Caco-2 (cell line): ENCODE data around the gene MTRF1L. TPM values are rescaled to one million over a fixed set of nuclear protein-coding genes. Genes with fewer than 3 reads are reported as not detected.
A peak's percentile ranks its signal among the peaks of the same experiment; 100 is the strongest.

Experiments
- BruUV-seq: library from RNA; stranded (reverse); fragments of 400-500 nt; replicated peaks from 2 replicates; lab custom pipeline; 2021; lab: Mats Ljungman, UMichigan
- CTCF ChIA-PET: fragments of 300-600 bp; sonication (Branson Sonifier 250); formaldehyde crosslinking; loops from one replicate; lab custom pipeline; 2022; ENCODE audit warnings: antibody characterized with exemption; lab: Charles Lee
- POLR2A ChIA-PET: fragments of 300-600 bp; sonication (Branson Sonifier 250); formaldehyde crosslinking; loops from one replicate; lab custom pipeline; 2022; ENCODE audit warnings: antibody characterized with exemption; lab: Charles Lee
- DNase-seq, 2 experiments: peaks; one replicate each; pipeline versions ENCODE4 v3.0.0 to v3.0.0-alpha.2; 2020 to 2022
- H3K27me3 ChIP-seq: replicated peaks from 2 replicates; pipeline ENCODE4 v1.6.0; 2011; ENCODE audit warnings: low read length; ENCODE audit not compliant: control insufficient read depth, insufficient read depth
- H3K36me3 ChIP-seq: 2 replicates; pipeline ENCODE4 v1.5.1; 2011; ENCODE audit warnings: low read length; ENCODE audit not compliant: control insufficient read depth, insufficient read depth
- H3K4me1 ChIP-seq: fragments of 250-450 bp; sonication (Bioruptor Pico); 2 replicates; pipeline ENCODE4 v1.5.1; 2020; ENCODE audit warnings: mild to moderate bottlenecking
- H3K4me3 ChIP-seq: 2 replicates; pipeline ENCODE4 v1.5.1; 2011; ENCODE audit warnings: low read depth, mild to moderate bottlenecking, control low read depth, low read length
- H3K9me3 ChIP-seq: fragments of 250-450 bp; sonication (Bioruptor Pico); 2 replicates; pipeline ENCODE4 v1.5.1; 2020; ENCODE audit warnings: mild to moderate bottlenecking, moderate library complexity
- H3K27ac Mint-ChIP-seq: one replicate; pipeline ENCODE4 v1.8.0; 2022; ENCODE audit warnings: mixed read lengths; ENCODE audit not compliant: unreplicated experiment
- H3K27me3 Mint-ChIP-seq: one replicate; pipeline ENCODE4 v1.8.0; 2022; ENCODE audit warnings: mixed read lengths; ENCODE audit not compliant: insufficient read depth, unreplicated experiment
- H3K36me3 Mint-ChIP-seq: one replicate; pipeline ENCODE4 v1.8.0; 2022; ENCODE audit warnings: mild to moderate bottlenecking, mixed read lengths; ENCODE audit not compliant: insufficient read depth, unreplicated experiment
- H3K4me1 Mint-ChIP-seq: one replicate; pipeline ENCODE4 v1.8.0; 2022; ENCODE audit warnings: low read depth, mixed read lengths; ENCODE audit not compliant: unreplicated experiment
- H3K4me3 Mint-ChIP-seq: one replicate; pipeline ENCODE4 v1.8.0; 2022; ENCODE audit warnings: mild to moderate bottlenecking, moderate library complexity, mixed read lengths; ENCODE audit not compliant: unreplicated experiment
- H3K9me3 Mint-ChIP-seq: one replicate; pipeline ENCODE4 v1.8.0; 2022; ENCODE audit warnings: mixed read lengths; ENCODE audit not compliant: unreplicated experiment
- intact Hi-C: fragments of 100-400 bp; cut with micrococcal nuclease; formaldehyde crosslinking; loops from one replicate; pipeline ENCODE4 v1.10.0; 2022; ENCODE audit not compliant: unreplicated experiment
- total RNA-seq: library from RNA; stranded (reverse); gene quantifications from 2 replicates; pipeline ENCODE4 v1.2.3, GENCODE V29; 2022
- TF ChIP-seq, protein P1 (sequence below), 2 experiments: fragments of 200-600 bp in 1 of 2; IDR thresholded peaks; 1 replicate in 1 of 2; 2 replicates in 1 of 2; pipeline versions ENCODE4 v1.5.1 to v1.8.0; 2011 to 2022; ENCODE audit warnings: antibody characterized with exemption in 1 of 2, control low read depth in 1 of 2, inconsistent platforms in 1 of 2, low read depth in 1 of 2, low read length in 1 of 2, mild to moderate bottlenecking in 1 of 2, moderate library complexity in 1 of 2; ENCODE audit not compliant: insufficient read depth in 1 of 2, severe bottlenecking in 1 of 2, unreplicated experiment in 1 of 2

Gene MTRF1L
- total RNA-seq, 1 experiment from 2014 or later = 24.4 TPM

DNA sequence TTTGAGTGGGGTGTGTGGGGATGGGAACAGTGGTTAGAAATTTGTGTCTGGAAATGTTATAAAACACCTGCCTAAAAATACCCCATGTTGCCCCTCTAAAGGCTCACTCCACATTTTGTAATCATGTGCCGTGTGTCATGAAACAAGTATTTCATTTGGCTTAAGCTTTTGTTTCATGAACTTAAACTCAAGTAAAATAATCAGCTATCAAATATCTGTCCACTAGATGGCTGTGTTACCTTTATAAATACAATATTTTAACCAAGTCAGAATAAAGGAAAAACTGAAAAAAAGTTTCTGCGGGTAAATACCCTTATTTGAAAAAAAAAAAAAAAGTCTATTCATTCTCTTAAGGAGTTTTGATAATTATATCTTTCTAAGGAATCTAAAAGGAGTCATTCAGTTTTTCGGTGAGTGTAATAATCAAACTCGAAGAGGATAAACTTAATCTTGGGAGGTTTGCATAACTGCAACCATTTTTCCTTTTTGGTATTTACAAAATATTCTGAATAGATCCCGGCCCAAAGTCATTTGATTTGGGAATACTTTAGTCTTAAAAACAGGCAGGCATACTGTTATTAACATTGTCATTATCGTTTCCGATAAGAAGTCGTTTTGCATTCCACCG lies 29.9 kb upstream of the MTRF1L start:
- Histone ChIP-seq H3K4me3 (no peak overlapping the region), H3K27me3 (no peaks in the 10 kb centered on the region), H3K4me1 (no peaks in the 10 kb centered on the region), H3K36me3 (no peaks in the 10 kb centered on the region), H3K9me3 (no peaks in the 10 kb centered on the region)
- ChIA-PET CTCF (interaction anchor here (0.7 to 1.0 kb wide), 3 partner anchors 76 to 480 kb away, joined by 5 read pairs; no protein-coding TSS in a partner anchor), POLR2A (no interaction called here)
- intact Hi-C loops = loop anchor here (1.0 to 5.0 kb wide), 4 partner anchors 76 to 480 kb away; no protein-coding TSS in a partner anchor
- peaks cover 6% of the 10 kb centered on the region for H3K4me1 Mint-ChIP-seq
- H3K9me3 Mint-ChIP-seq = no peaks in the 10 kb centered on the region
- TF ChIP-seq, protein P1, sequence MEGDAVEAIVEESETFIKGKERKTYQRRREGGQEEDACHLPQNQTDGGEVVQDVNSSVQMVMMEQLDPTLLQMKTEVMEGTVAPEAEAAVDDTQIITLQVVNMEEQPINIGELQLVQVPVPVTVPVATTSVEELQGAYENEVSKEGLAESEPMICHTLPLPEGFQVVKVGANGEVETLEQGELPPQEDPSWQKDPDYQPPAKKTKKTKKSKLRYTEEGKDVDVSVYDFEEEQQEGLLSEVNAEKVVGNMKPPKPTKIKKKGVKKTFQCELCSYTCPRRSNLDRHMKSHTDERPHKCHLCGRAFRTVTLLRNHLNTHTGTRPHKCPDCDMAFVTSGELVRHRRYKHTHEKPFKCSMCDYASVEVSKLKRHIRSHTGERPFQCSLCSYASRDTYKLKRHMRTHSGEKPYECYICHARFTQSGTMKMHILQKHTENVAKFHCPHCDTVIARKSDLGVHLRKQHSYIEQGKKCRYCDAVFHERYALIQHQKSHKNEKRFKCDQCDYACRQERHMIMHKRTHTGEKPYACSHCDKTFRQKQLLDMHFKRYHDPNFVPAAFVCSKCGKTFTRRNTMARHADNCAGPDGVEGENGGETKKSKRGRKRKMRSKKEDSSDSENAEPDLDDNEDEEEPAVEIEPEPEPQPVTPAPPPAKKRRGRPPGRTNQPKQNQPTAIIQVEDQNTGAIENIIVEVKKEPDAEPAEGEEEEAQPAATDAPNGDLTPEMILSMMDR (IDR thresholded peaks at IDR 0.05; ENCODE audit: insufficient read depth in 1 of 2, low read depth in 1 of 2, low read length in 1 of 2, severe bottlenecking in 1 of 2, unreplicated experiment in 1 of 2) = peak; percentile 32 to 37
- no peaks in the 10 kb centered on the region for H3K36me3 Mint-ChIP-seq
- no peak for DNase-seq
- H3K27me3 Mint-ChIP-seq = peaks cover 2% of the 10 kb centered on the region
- H3K27ac Mint-ChIP-seq = no peak overlapping the region
- no peak overlapping the region for H3K4me3 Mint-ChIP-seq
- BruUV-seq = no TSS peak

DNA sequence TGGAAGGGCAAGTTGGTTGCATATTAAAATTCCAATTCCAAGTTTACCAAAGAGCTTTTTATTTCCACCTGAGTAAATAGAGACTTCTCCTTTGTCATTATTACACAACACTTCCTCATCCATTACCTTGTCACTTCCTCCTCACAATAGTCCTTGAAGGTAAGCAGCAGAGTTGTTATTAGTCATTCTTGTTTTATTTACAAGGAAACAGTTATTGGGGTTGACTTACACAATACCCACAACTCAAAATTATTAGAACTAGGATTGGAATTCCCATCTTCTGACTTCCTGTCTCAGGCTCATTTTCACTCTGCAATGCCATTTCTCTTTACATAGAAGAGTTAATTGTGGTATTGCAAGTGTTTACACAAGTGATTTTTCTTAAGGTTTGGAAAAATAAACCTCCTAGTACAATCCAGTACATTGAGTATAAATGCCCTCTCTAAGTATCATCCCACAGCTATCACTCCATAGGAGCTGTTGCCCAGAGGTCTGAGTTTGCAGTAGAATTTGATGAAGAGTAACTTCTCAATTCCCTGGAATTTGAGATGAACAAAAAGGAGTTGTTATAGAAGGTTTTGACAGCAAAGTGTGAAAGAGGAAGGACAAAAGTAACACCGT lies 28.9 kb upstream of the MTRF1L start:
- Mint-ChIP-seq H3K4me3 (no peak overlapping the region), H3K27ac (no peak overlapping the region), H3K36me3 (no peaks in the 10 kb centered on the region), H3K4me1 (peaks cover 6% of the 10 kb centered on the region), H3K27me3 (peaks cover 3% of the 10 kb centered on the region), H3K9me3 (no peaks in the 10 kb centered on the region)
- no peaks in the 10 kb centered on the region for H3K36me3 ChIP-seq
- H3K27me3 ChIP-seq = no peaks in the 10 kb centered on the region
- TF ChIP-seq, protein P1 (IDR thresholded peaks at IDR 0.05; ENCODE audit: insufficient read depth in 1 of 2, low read depth in 1 of 2, low read length in 1 of 2, severe bottlenecking in 1 of 2, unreplicated experiment in 1 of 2) = no peak
- DNase-seq = no peak
- no peaks in the 10 kb centered on the region for H3K4me1 ChIP-seq
- no peaks in the 10 kb centered on the region for H3K9me3 ChIP-seq
- no TSS peak for BruUV-seq
- intact Hi-C loops = loop anchor here (5.0 kb wide), 1 partner anchor 201 kb away; no protein-coding TSS in a partner anchor
- ChIA-PET POLR2A (no interaction called here), CTCF (no interaction called here)
- no peak overlapping the region for H3K4me3 ChIP-seq

DNA sequence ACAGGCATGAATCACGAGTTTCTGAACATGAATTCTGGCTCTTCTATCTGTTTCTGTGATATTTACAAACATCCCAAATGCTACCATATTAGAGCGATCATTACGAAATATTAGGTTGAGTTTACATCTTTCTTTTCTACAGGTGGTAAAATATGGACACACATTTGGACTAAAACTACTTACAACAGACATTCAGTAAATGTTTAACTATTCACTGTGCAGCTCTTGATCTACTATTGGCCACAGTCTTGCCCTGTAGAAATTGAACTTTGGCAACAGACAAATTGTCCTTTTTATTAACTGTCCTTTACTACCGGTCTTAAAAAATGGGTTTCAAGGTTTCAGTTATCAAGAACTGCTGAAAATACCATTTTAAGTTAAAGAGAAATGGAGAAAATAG lies 26.5 kb upstream of the MTRF1L start:
- no TSS peak for BruUV-seq
- no peaks in the 10 kb centered on the region for H3K9me3 Mint-ChIP-seq

More for the DNA sequence above, 26.5 kb upstream of the MTRF1L start:
- H3K36me3 ChIP-seq = no peaks in the 10 kb centered on the region
- TF ChIP-seq, protein P1 (IDR thresholded peaks at IDR 0.05; ENCODE audit: insufficient read depth in 1 of 2, low read depth in 1 of 2, low read length in 1 of 2, severe bottlenecking in 1 of 2, unreplicated experiment in 1 of 2) = no peak
- peaks cover 7% of the 10 kb centered on the region for H3K27me3 Mint-ChIP-seq
- DNase-seq = no peak
- no peak overlapping the region for H3K27ac Mint-ChIP-seq
- intact Hi-C loops = no loop called here
- H3K4me3 ChIP-seq = no peak overlapping the region
- H3K36me3 Mint-ChIP-seq = no peaks in the 10 kb centered on the region
- peaks cover 6% of the 10 kb centered on the region for H3K4me1 Mint-ChIP-seq
- no peak overlapping the region for H3K4me3 Mint-ChIP-seq
- ChIA-PET POLR2A (no interaction called here), CTCF (interaction anchor here (1.0 kb wide), 1 partner anchor 74 kb away, joined by 3 read pairs; no protein-coding TSS in a partner anchor)
- no peaks in the 10 kb centered on the region for H3K27me3 ChIP-seq
- no peaks in the 10 kb centered on the region for H3K4me1 ChIP-seq
- no peaks in the 10 kb centered on the region for H3K9me3 ChIP-seq
